Bone marrow (tissue), 2 donors: ENCODE measurements around the gene SLC22A23.

Experiments used
- DNase-seq, 2 donors: peaks; one replicate each; lab custom pipeline; 2025; lab: John Stamatoyannopoulos, UW

Gene SLC22A23

GRCh38 chr6:3370361-3371221 lies 86.3 kb downstream of the SLC22A23 start:
- no peak for DNase-seq

DNA sequence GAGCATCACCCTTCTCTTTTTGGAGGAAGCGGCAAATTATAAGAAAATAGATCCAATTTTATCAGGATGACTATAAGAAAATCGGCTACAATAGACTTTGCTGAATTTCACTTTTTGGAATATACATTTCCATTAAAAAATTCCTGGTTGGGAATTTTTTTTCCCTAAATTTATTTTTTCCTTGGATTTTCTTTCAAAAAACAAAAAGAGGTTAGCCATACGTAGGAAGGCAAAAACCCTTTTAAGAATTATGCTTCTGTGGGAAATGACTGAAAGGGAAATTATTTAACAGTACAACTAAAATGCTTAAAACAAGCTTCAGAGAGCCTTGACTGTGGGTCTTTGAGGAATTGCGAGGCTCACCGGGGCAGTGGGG lies 86.9 kb downstream of the SLC22A23 start:
- no peak for DNase-seq

- DNase-seq: no peak
Observed at GRCh38 chr6:3368685-3369084, 88.2 kb downstream of the SLC22A23 start.

DNA sequence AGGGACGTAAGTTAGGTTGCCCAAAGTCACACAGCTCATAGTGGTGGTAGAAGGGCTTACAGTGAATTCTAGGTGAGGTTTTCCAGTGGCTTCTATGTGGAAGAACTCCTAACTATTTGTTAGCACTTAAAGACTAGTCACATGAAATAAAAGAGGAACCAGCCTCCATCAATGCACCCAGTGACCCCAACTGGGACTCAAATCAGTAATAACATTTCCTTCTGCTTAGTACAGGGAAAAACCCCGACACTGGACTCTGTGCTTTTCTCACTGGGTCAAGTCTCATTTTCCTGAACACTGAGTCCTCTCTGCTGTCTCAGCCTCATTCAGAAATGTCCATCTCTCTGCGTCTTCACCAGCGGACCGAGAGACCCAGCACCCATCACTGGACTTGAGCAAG lies 89.2 kb downstream of the SLC22A23 start:
- no peak for DNase-seq

GRCh38 chr6:3366596-3367413 lies 90.0 kb downstream of the SLC22A23 start:
- no peak for DNase-seq

DNA sequence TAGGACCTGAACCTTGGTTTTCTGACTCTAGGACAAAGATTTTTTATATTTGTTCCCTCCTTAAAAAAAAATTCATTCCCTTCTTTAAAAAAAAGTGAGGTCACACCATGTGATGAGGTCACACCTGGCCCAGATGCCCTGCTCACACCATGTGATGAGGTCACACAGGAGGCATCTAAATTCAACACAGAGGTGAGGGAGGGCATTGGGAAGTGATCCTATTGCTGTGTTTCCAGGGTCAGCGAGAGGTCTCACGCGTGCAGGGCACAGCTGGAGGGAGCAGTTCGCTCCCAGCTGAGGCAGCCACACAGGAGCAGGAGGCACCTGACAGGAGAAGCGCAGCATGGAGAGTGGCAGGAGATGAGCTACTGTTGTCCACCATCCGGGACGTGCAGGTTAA lies 92.5 kb downstream of the SLC22A23 start:
- DNase-seq: no peak

GRCh38 chr6:3363296-3364025 lies 93.4 kb downstream of the SLC22A23 start:
- no peak for DNase-seq

- DNase-seq: no peak
Observed at GRCh38 chr6:3361312-3362037, 95.4 kb downstream of the SLC22A23 start.

DNA sequence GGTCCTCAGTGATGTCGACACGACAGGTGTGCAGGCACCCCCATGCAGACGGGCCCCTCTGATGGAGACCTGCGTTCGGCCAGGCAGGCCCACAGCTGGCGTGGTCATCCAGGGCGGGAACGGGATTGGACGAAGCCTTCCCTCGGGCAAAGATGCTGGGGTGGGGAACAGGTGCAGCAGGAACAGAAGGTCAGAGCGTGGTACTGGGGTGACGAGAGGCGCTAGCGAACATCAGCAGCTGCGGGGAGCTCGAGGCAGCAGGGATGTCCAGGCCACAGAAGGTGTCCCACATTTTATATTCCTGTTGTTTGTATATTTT lies 96.2 kb downstream of the SLC22A23 start:
- DNase-seq: no peak

- DNase-seq: no peak
Observed at GRCh38 chr6:3359973-3360726, 96.7 kb downstream of the SLC22A23 start.

GRCh38 chr6:3359101-3359752 lies 97.6 kb downstream of the SLC22A23 start:
- no peak for DNase-seq

GRCh38 chr6:3358413-3359100 lies 98.3 kb downstream of the SLC22A23 start:
- no peak for DNase-seq

DNA sequence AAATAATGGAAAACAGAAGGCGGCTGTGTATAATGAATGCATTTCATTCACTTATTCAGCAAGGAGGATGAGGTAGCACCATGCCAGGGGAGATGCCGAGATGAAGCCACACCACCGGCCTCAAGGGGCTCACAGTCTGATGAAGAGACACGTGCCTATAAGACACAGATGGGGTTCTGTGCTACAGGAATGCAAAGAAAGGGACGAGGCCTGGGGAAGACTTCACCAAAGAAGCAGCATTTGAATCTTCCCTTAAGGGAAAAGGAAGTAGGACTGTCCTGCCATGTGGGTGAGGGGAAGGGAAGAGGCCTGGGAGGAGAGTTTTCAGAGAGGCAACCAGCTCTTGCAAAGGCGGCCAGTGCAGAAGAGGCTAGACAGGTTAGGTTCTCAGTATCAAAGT lies 99.2 kb downstream of the SLC22A23 start:
- DNase-seq: no peak

DNA sequence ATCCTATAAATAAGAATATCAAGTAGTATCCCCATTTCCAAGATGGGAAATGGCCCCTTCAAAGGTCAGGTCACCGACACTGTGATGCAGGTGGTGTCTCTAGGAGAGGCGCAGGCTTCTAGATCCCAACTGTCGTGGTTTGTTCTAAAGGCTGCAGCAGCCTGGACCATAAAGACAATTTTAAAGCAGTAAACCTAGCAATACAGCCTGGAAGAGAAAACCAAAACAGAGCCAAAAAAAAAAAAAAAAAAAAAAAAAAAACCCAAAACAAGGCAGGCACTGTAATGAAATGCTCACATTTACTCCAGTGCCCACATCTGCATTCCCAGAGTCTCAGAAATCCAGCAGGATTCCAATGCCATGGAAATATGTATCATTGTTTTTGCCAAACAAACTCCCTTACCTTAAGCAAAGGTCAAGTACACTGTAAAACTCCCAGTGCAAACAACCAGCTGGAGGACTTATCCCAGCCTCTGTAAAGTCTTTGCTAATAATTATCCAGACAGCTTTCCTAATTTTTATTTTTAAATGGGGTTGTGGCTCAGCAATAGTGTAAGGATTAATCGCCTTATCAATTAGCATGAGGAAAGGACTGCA lies 99.9 kb downstream of the SLC22A23 start:
- DNase-seq: no peak

- peak; percentile 44 to 73 for DNase-seq
Observed at GRCh38 chr6:3356056-3356823, 100.6 kb downstream of the SLC22A23 start.

- peak in 1 of 2 donors; percentile 47 for DNase-seq
Observed at GRCh38 chr6:3355358-3356055, 101.3 kb downstream of the SLC22A23 start.

DNA sequence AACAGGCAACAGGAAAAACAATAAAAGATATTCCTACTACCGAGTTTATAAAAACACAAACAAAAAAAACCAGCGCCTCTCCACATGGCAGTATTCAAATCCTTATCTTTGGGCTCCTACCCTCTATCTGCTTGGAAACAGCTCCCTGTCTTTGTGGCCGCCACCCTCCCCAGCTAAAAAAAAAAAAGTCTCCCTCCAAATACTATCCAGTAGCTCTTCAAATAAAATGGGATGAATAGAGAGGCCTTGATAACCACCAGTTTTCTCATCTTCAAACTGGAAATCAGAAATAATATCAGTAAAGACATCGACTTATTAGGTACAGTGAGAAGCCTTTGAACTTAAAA lies 101.9 kb downstream of the SLC22A23 start:
- no peak for DNase-seq

- DNase-seq: no peak
Observed at GRCh38 chr6:3353939-3354338, 102.9 kb downstream of the SLC22A23 start.
